RWPE2 (cell line): ENCODE measurements around the gene SCNN1B.
"Not testable (repeated sequence)": the region's sequence is repeated elsewhere in the genome, so short reads cannot be mapped to it uniquely, and the experiment has no call there.

Experiments
- ATAC-seq: fragments of 200-7000 bp; cut with Tn5 transposase; 3 replicates; pipeline ENCODE4 v1.9.1; 2021; ENCODE audit warnings: low read depth
- DNase-seq: peaks from one replicate; pipeline ENCODE4 v3.0.0-alpha.2; 2020; ENCODE audit warnings: low spot score
- H3K27ac ChIP-seq: fragments of 450-650 bp; 2 replicates; pipeline ENCODE4 v1.5.1; 2017; ENCODE audit warnings: mild to moderate bottlenecking; ENCODE audit not compliant: poor library complexity, severe bottlenecking
- H3K27me3 ChIP-seq: fragments of 250-450 bp; sonication (Bioruptor Pico); 2 replicates; pipeline ENCODE4 v1.5.1; 2021; ENCODE audit warnings: mild to moderate bottlenecking, moderate library complexity; ENCODE audit not compliant: insufficient read depth, poor library complexity, severe bottlenecking
- H3K36me3 ChIP-seq: fragments of 250-450 bp; sonication (Bioruptor Pico); 2 replicates; pipeline ENCODE4 v1.5.1; 2020; ENCODE audit warnings: low read depth, mild to moderate bottlenecking, moderate library complexity
- H3K4me1 ChIP-seq: fragments of 250-450 bp; sonication (Bioruptor Pico); 2 replicates; pipeline ENCODE4 v1.5.1; 2021; ENCODE audit warnings: mild to moderate bottlenecking, moderate library complexity; ENCODE audit not compliant: insufficient read depth, poor library complexity, severe bottlenecking
- H3K4me3 ChIP-seq: fragments of 250-450 bp; sonication (Bioruptor Pico); 2 replicates; pipeline ENCODE4 v1.5.1; 2021; ENCODE audit warnings: mild to moderate bottlenecking, moderate library complexity; ENCODE audit not compliant: severe bottlenecking
- H3K9me3 ChIP-seq: fragments of 250-450 bp; sonication (Bioruptor Pico); 2 replicates; pipeline ENCODE4 v1.5.1; 2021; ENCODE audit warnings: mild to moderate bottlenecking, moderate library complexity; ENCODE audit not compliant: severe bottlenecking
- TF ChIP-seq, protein P1 (sequence below): fragments of 450-650 bp; IDR thresholded peaks from one replicate; pipeline ENCODE4 v1.5.1; 2017; ENCODE audit warnings: mild to moderate bottlenecking, moderate library complexity; ENCODE audit not compliant: poor library complexity, severe bottlenecking

SCNN1B gene

DNA sequence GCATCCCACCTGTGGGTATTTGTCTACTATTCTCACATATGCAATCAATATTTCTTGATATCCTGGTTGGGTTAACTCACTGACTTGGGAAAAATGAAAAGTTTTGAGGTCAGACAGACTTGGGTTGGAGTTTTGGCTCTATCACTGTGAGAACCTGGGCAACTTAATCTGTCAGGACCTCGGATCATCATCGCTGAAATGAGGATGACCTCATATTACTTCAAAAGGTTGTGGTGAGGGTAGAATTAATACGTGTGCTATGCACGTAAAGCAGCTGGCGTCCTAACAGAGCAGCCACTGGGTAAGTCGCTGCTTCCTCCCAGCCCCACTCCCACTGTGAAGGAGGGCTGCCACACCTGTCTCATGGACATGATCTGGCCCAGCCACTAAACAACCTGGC, 93.6 kb downstream of the SCNN1B start:
- H3K27ac ChIP-seq = no peak overlapping the region
- H3K36me3 ChIP-seq = peaks cover 28% of the 10 kb centered on the region
- no peaks in the 10 kb centered on the region for H3K27me3 ChIP-seq
- H3K9me3 ChIP-seq = no peaks in the 10 kb centered on the region
- H3K4me3 ChIP-seq = no peak overlapping the region
- TF ChIP-seq, protein P1, sequence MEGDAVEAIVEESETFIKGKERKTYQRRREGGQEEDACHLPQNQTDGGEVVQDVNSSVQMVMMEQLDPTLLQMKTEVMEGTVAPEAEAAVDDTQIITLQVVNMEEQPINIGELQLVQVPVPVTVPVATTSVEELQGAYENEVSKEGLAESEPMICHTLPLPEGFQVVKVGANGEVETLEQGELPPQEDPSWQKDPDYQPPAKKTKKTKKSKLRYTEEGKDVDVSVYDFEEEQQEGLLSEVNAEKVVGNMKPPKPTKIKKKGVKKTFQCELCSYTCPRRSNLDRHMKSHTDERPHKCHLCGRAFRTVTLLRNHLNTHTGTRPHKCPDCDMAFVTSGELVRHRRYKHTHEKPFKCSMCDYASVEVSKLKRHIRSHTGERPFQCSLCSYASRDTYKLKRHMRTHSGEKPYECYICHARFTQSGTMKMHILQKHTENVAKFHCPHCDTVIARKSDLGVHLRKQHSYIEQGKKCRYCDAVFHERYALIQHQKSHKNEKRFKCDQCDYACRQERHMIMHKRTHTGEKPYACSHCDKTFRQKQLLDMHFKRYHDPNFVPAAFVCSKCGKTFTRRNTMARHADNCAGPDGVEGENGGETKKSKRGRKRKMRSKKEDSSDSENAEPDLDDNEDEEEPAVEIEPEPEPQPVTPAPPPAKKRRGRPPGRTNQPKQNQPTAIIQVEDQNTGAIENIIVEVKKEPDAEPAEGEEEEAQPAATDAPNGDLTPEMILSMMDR = no peak
- DNase-seq (no peak), ATAC-seq (no peak)
- H3K4me1 ChIP-seq = peaks cover 23% of the 10 kb centered on the region

- Histone ChIP-seq H3K27ac (no peak overlapping the region), H3K4me1 (peaks cover 11% of the 10 kb centered on the region), H3K9me3 (no peaks in the 10 kb centered on the region), H3K4me3 (no peak overlapping the region), H3K27me3 (no peaks in the 10 kb centered on the region), H3K36me3 (peaks cover 22% of the 10 kb centered on the region)
- TF ChIP-seq, protein P1 = no peak
- DNase-seq (no peak), ATAC-seq (no peak)
Observed at GRCh38 chr16:23397464-23397863, 95.4 kb downstream of the SCNN1B start.

DNA sequence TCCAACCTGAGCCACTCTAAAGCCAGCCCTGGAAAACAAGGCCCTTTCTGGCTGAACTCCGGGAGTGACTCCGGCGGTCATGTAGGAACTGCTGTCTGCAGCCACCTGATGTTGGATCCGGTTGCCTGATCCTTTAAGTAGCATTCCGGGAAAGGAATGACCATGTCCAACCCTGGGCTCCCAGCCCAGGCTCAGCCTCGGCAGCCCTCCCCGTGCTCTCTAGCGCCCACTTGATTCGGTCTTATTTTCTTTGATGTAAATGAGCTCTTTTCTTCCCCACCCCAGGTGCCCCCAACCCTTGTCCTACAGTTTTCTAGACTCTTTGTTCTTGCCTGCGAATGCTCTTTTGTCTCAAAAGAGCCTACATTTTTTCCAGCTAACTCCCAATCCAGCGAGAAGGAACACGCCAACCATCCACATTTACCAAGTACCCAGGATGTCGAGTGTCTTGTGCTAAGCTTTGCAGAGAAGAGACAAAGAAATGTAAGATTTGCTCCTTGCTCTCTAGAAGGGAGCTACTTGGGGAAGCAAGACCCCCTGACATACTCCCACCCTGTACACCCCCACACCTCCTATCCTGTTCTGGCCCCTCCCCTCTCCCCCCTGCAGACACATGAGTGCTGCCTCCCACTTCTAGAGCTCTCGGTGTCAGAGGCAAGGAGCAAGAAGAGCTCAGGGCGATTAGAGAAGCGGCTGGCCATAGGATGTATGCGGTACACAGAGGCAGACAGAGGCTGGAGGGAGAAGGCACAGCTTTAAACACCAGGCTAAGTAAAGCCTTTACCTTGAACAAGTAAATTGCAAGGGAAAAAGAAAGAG, 97.1 kb downstream of the SCNN1B start:
- H3K36me3 ChIP-seq = peaks cover 33% of the 10 kb centered on the region
- no peaks in the 10 kb centered on the region for H3K27me3 ChIP-seq
- TF ChIP-seq, protein P1 = no peak

DNA sequence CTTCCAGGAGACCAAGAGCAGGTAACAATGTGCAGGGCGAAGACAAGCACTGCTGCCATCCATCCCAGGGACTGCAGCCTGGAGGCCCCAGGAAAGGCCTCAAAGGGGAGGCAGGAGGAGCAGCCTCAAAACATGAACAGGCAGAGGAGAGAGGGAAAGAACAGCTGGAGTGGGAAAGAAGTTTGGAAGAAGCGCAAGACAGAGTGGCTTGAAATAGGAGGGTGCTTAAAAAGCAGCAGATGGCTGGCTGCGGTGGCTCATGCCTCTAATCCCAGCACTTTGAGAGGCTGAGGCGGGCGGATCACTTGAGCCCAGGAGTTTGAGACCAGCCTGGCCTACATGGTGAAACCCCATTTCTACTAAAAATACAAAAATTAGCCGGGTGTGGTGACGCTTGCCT, 98.3 kb downstream of the SCNN1B start:
- ATAC-seq, H3K27me3 ChIP-seq, H3K4me3 ChIP-seq, H3K9me3 ChIP-seq, DNase-seq, H3K27ac ChIP-seq, H3K4me1 ChIP-seq: not testable (repeated sequence)
- H3K36me3 ChIP-seq = peaks cover 43% of the 10 kb centered on the region

More for the DNA sequence above, 97.1 kb downstream of the SCNN1B start:
- Histone ChIP-seq H3K9me3 (no peaks in the 10 kb centered on the region), H3K4me3 (no peak overlapping the region), H3K27ac (no peak overlapping the region), H3K4me1 (no peaks in the 10 kb centered on the region)
- ATAC-seq (no peak), DNase-seq (no peak)

- TF ChIP-seq, protein P1 = no peak
- no peaks in the 10 kb centered on the region for H3K4me1 ChIP-seq
- no peak overlapping the region for H3K27ac ChIP-seq
- H3K27me3 ChIP-seq = no peaks in the 10 kb centered on the region
- peaks cover 49% of the 10 kb centered on the region for H3K36me3 ChIP-seq
- no peaks in the 10 kb centered on the region for H3K9me3 ChIP-seq
- H3K4me3 ChIP-seq = no peak overlapping the region
- ATAC-seq = no peak
- no peak for DNase-seq
Observed at GRCh38 chr16:23401139-23401538, 99.0 kb downstream of the SCNN1B start.
